Measurements from ENCODE around the gene PLA2G6.

Gene PLA2G6, protein sequence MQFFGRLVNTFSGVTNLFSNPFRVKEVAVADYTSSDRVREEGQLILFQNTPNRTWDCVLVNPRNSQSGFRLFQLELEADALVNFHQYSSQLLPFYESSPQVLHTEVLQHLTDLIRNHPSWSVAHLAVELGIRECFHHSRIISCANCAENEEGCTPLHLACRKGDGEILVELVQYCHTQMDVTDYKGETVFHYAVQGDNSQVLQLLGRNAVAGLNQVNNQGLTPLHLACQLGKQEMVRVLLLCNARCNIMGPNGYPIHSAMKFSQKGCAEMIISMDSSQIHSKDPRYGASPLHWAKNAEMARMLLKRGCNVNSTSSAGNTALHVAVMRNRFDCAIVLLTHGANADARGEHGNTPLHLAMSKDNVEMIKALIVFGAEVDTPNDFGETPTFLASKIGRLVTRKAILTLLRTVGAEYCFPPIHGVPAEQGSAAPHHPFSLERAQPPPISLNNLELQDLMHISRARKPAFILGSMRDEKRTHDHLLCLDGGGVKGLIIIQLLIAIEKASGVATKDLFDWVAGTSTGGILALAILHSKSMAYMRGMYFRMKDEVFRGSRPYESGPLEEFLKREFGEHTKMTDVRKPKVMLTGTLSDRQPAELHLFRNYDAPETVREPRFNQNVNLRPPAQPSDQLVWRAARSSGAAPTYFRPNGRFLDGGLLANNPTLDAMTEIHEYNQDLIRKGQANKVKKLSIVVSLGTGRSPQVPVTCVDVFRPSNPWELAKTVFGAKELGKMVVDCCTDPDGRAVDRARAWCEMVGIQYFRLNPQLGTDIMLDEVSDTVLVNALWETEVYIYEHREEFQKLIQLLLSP

DNA sequence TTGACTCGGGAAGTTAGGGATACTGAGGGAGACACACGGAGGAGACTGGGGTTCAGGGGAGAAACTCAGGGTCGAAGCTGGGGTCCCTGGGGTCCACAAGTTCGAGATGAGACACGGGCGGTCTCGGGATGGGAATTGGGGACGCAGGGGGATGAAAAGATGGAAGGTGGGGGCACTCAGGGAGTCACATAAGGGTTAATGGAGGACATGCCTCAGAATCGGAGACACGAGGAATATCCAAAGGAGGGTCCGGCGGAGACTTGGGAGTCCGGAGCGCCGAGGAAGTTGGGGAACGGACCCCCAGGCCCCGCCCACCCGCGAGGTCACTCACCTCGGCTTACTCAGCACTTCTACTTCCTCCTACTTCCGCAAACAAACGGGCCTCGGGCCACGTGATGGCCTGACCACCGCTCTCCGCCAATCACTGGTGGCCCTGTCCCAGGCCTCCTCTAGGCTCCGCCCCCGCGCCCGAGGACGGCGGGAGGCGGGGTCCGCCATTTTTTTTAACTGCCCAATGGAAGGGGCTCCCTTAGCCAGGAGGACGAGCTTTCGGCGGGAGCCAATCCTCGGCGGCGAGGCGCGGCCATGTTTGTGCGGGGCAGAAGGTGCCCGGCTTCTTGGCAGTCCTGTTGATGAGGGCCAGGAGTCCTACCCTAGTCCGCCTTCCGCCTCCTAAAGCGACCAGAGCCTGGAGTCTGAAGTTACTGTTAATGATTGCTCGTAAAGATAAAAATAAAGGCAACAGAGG, at the start of gene PLA2G6:
Gene PLA2G6, minus strand, starts transcription at position 378 of the 748 bp plus-strand sequence. CDS start 12,404 bp downstream, outside the sequence.
- peak; percentile 98 for DNase-seq

DNA sequence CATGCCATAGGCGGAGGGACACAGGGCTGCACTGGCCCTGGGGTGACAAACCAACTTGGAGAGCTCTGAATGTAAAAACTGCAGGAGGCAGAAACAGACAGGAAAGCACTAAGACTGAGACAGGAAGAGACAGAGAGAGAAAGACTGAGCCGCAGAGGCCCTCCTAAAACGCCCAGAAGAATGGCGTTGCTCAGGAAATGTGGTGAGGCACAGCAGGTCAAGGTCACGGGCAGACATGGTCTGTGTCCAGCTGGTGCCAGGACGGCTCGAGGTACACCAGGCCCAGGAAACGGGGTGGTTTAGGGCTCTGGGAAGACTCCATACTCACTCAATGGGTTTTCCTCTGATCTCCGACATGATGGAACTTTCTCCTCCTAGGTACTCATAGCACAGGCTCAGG, 49.3 kb upstream of the PLA2G6 start:
- no peak for DNase-seq

DNA sequence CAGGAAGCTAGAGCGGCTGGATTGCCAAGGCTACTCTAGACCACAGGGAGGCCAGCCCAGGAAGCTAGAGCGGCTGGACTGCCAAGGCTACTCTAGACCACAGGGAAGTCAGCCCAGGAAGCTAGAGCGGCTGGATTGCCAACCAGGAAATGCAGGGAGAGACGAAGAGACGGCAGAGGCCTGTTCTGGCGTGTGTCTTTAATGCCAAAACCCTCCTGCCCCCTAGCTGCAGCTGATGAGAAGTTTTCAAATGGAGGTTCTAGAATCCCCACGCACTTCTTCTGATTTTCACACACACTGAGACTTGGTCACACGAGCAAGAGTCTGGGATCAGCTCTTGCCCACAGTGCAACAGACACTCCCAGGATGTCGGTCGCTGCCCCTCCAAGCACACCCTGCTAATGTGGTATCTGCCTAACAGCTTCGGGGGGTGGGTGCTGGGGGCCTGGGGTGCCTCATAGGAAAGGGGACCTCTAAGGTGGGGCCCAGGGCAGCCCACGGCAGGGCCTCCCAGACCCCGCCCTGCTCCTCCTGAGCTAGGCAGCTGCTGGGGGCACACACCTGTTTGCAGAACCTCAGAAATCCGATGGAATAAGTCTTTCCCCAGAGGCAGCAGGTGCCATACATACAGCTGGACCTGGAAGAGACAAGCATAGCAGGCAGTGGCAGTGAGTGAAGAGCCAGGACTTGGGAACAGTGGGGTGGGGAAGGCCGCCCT, 48.6 kb upstream of the PLA2G6 start:
- peak; percentile 18 for DNase-seq

DNA sequence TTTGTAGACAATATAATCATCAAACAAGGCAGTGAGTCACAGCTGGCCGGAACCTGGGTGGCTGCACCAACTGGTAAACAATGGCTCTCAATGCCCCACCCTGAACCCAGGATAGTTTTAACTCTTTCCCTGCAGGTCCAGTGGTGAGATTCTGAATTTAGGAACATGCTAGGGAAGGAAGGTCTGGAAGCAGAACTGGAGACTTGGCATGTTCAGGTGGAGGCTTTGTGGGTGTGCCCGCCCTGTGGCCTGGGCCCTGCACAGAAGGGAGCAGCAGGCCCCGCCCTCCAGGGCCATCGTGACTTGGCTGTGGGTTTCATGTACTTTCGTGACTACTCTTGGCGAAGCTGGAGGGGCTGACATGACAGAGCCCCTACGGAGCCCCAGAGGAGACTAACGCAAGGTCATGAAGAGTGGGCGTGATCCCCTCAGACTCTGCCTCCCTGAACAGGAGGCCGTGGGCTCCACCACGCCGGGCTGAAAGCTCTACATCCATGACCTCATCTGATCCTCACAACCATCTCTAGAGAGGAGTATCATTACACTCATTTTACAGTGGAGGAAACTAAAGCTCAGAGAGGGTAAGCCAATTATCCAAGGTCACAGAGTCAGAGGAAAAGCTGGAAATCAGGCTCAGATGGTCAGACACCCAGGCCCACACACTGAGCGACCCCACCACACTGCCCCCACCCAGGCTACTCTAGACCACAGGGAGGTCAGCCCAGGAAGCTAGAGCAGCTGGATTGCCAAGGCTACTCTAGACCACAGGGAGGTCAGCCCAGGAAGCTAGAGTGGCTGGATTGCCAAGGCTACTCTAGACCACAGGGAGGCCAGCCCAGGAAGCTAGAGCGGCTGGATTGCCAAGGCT, 47.5 kb upstream of the PLA2G6 start:
- no peak for DNase-seq

DNA sequence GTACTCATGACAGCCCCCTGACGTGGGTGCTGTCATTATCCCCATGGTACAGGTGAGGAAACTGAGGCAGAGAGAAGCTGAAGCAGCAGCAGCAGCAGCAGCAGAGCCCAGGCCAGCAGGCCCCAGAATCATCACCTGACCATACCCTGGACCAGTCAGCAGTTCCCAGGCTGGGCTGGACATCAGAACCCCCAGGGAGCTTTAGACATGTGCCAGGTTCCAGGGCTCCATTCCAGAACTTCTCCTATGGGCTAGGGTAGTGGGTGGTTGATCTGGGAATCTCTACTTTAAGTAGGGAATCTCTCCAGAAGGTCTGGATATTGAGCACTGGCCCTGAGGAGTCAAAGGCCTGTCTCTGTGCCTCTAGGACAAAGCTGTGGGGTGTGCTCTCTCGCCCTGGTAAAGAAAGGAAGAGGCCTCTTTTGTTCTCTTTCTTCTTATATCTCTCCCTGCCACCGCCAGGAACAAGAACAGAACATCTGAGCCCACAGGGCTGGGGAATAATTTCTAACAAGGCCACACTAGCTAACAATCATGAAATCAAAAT, 46.8 kb upstream of the PLA2G6 start:
- DNase-seq = no peak

DNA sequence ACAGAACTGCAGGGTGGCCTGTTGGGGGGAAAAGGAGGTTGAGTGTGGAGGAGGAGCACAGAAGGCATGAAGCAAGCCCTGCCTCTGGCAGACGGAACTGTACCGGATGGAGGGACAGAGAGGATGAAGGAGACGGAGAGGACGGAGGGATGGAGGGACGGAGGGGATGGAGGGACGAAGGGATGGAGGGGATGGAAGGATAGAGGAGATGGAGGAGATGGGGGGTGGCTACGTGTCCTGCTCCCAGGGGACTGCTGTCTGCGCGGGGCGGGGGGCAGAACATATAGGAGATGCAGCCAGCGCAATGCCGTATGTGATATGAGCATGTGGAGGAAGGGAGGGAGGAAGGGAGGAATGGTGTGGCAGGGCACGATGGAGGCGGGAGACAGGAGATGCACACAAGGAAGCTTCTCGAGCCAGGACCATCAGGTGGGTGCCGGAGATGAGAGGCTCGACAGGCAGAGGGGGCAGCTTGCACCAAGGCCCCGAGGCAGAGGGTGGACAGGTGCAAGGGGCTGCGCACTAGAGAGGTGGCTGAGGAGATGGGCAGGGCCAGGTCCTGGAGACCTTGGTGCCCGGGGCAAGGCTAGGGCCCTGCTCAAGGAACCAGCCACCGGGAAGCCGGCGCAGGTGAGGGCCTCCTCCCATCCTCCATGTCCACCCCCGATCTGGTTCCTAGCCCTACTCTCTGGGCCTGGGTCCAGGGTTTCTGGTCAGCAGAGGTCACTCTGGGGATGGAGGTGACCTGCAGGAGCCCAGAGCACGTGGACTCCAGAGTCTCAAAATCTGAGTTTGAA, 45.4 kb upstream of the PLA2G6 start:
- no peak for DNase-seq

DNA sequence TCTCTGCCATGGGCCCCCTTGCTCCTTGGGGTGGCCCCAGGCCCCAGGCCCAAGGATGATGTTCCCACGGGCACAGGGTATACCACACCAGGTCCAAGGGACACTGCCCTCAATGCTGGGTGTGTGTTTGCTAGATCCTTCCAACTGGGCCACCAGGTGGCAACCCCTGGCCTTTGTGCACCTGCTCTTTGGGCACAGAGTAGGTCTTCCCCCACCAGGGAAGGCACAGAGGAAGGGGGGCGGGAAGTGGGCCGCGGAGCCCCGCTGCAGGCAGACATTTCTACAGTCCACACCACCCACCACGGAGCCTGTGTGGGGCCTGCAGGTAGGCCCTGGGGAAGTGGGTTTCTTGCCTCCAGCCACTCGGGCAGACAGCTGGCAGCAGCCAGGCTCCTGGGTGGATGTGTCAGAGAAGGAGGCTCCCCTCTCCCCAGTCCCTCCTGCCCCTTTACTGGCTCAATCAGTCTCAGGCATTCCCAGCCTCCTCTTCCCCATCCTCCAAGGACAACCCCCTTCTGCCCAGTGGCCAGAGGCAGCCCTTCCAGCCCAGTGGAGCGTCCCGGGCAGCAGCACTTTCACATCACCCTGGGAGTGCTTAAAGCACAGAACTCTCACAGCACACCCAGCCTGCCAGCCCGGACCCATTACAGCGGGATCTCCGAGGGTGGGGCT, 41.8 kb upstream of the PLA2G6 start:
- no peak for DNase-seq

DNA sequence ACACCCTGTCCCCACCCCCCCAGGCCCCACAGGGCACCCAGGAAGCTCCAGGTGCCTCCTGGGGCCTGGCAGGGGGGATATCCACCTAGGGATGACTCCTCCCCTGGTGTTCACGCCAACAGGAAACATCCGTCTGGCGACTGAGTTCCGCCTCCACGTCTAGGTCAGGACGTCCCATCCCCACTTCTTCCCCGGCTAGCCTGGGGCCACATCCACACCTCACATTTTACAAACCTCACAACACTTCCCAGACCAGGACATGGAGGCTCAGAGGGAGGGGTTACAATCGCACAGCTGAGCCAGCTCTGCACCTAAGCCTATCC, 41.1 kb upstream of the PLA2G6 start:
- no peak for DNase-seq

DNA sequence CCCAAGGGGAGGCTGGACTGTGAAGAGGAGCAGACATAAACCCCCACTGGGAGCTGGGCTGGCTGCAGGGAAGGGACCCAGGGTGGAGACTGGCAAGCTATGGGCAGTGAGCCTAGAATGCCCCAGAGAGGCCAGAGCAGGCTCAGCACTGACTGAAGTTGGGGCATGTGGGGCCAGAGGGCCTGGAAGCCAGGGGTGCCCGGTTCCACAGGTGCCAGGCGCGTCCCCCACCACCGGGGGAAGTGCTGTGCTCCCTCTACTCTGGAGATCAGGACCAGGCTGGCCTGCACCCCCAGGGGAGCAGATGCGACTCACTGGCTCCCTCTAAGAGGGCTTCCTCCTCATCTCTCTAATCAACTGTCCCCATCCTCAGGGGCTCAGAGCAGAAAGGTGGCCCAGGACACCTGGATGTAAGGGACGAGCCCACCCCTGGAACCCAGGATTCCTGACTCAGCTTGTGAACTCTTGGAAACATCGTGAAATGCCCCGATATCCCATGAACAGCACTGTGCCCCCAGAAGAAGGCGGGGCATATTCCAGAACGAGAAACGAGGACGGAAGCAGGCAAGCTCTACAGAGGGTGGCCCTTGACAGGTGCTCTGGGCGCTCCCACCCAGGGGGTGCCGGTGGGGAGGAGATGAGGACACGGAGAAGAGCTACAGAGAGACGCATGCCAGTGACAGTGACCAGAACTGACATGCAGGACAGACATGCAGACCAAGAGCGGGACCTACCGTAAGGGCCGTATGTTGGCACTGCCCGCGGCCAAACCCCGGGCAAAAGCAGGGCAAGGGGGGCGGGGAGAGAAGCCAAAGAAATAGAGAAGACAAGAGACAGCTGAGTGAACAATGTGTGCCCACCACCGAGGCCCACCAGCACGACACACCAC, 40.5 kb upstream of the PLA2G6 start:
- no peak for DNase-seq

DNA sequence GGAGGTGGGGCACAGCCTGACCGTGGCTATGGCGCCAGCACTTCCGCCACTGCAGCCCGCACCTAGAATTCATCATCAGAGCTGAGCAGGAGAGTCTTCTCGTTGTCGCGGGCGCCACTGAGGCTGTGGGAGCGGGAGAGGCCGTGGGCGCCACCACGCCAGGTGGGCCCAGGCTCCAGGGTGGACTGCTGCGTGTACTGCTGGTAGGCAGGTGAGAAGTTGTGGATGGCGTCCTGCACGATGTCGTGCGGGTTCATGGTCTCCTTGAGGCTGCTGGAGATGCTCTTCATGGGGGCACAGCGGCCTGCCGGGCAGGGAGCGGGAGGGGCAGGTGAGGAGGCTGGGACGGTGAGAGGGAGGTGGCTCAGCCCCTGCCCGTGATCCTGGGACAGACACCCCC, 39.8 kb upstream of the PLA2G6 start:
- DNase-seq = no peak

DNA sequence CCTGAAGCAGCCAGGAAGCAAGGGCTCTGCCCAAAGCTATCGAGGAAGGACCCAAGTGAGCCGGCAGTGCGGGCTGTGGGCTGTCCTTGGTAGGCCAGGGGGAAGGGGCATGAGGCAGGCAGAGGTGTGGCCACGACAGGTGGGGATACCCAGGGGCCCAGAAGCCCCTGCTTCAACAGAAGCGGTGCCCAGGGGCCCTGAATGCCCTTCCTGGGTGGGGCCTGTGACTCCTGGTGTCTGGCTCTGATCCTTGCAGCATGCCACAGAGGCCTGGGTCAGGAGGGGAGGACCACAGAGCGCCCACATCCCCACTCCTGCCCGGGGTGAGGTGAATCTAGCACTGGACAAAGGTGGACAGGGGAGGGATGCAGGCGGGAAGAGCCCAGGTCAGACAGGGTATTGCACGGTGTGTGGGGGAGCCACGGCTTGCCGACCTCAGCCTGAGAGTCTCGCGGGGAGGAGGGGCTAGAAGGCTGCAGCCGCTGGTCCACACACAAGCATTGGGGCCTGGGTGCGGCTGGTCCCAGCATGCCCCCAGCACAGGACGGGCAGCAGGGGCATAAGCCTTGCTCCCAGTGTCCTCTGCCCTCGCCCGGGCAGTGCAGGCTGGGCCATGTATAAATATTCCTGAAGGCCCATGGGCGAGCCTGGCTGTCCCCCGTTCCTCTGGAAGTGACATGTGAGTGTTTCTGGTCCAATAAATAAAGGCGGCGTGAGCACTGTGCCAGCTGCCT, 39.2 kb upstream of the PLA2G6 start:
- no peak for DNase-seq

DNA sequence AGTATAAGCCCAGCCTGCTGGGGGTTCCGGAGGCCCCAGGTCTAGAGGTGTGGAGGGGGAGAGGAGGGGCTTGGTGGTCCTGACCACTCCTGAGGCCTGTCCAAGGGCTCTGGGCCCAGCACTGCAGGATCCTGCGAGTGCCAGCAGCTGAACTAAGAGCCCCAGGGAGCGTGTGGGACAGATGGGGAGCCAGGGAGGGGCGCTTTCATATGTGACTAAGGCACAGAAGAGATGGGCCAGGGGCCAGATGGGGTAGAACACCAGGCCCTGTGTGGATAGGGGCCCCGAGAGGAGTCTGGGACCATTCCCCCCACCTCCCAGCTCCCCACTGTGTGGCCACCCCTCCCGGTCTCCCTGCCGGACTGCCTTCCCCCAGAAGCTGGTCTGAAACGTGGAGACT, 38.5 kb upstream of the PLA2G6 start:
- no peak for DNase-seq

DNA sequence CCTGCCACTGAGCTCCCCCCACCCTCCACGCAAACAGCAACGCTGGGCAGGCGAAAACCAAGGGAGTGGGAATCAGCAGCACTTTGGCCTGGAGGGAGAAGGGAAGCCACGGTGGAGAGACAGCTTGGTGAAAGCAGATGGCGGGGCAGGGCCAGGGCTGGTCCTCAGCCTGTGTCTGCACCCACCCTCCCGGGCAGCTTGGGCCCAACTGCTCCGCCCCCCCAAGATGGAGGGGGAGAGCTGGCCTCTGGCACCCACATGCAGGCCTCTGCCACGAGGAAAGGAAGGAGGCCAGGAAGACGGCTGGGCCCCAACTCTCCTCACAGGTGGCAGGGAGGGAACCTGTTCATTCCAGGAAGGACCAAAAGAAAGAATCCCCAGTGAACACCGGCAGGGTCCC, 38.0 kb upstream of the PLA2G6 start:
- DNase-seq = no peak

DNA sequence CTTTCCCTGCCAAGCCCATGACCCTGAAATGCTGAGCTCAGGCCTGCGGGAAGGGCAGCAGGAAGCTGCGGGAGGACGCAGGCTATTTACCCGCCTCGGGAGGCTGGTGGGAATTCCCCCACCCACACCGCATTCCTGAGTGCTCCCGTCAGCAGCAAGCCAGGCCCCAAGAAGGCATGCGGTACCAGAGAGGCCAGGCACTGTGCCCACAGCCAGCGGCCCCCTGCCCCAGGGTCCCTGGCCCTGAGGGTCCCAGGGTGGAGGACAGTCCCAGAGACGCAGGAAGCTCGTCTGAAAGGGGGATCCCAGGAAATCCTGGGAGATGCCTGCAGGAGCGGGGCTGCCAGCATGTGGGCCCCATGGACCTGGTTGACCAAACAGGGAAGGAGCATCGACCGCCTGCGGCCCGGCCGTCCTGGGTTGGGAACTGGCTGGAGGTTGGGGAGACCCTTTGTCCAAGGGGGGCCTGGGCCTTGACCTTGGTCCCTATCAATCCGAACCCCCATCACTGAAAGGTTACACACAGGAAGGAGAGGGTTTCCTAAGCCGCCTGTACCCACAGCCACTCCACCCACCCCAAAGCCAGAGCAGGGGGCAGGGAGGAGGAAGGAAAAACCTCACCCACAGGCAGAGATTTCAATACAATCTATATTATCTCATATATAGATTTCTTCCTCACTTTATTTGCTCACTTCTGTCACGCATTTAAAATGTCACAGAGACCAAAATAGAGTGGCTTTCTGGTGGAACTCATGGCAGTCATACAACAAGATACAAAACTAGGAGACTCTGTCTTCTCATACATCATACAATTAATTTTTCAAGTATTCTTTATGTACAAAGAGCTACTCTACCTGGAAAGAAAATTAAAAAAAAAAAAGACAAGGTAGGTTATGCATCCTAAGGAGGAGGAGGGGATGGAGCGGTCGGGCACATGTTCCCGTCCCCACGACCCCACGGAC, 37.3 kb upstream of the PLA2G6 start:
- no peak for DNase-seq

DNA sequence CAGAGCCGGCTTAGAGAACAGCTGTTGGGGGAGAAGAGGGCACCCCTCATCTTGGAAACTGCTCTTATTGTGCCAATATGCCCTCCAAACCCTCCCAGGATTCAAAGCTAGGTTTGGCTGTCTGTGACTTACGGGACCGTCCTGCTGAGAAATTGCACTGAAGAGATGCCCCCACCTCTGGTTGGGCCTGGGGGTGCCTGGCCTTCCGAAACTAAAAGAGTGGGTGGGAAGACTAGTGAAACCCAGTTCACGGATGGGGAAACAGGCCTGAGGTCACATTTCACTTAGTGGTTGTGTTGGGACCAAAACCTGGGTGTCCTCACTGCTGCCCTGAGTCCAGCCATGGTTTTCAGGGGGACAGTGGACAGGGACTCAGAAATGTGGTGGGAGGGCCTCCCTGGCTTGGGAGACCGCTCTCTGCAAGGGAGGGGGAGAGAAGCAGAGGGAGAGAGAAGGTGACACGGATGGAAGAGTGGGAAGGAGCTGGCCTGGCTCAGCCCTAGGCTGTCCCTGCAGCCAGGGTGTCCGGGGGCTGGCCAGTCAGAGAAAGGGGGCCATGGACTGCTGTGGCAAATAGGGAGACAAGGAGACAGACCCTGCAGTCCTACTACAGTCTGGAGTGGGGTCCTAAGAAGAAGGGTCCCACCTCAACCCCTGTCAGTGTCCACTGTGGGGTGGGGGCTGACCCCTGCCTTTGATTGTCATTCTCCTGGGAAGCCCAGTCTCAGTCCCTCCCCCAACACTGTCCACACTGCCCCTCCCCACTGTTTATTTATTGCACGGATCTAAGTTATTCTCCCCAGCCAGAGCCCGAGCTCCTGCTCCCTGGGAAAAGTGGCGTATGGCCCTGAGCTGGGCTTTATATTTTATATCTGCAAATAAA, 33.8 kb upstream of the PLA2G6 start:
- no peak for DNase-seq
